ENCODE data around the gene ACOT7.
"Not testable (repeated sequence)": the region's sequence is repeated elsewhere in the genome, so short reads cannot be mapped to it uniquely, and the experiment has no call there.

ACOT7 gene

DNA sequence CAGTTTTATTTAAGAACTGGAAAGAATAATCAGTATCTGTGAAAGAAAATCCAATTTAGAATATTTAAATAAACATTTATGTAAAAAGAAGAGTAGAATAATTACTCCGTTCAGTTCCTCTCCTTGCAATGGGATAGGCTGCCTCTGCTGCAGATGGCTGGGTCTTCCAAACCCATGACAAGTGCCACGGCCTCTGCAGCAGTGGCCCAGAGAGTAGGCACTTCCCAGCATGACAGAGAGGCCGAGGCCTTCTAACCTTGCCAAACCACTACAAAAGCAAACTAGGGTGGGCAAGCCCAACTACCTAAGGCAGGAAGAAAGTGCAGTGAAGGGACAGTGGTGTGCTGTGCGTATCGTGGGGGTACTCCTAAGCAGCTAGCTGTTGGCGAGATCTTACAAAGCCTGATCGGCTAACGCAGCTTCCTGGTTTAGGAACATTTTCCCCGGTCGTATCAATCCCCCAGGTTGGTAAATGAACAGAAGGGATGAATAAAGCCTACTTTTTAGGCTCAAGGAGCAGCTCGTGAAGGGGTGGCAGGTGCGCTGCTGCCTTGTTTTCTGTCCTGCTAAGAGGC lies 172.3 kb downstream of the ACOT7 start:
- DNase-seq = no peak

GRCh38 chr1:6220236-6220635 lies 173.3 kb downstream of the ACOT7 start:
- DNase-seq = no peak

GRCh38 chr1:6219641-6220040 lies 173.9 kb downstream of the ACOT7 start:
- not testable (repeated sequence) for DNase-seq

GRCh38 chr1:6218375-6219164 lies 175.0 kb downstream of the ACOT7 start:
- DNase-seq = no peak

Data from fibroblast of skin of scalp (primary cell).